Measurements from ENCODE around the gene AHRR.

DNA sequence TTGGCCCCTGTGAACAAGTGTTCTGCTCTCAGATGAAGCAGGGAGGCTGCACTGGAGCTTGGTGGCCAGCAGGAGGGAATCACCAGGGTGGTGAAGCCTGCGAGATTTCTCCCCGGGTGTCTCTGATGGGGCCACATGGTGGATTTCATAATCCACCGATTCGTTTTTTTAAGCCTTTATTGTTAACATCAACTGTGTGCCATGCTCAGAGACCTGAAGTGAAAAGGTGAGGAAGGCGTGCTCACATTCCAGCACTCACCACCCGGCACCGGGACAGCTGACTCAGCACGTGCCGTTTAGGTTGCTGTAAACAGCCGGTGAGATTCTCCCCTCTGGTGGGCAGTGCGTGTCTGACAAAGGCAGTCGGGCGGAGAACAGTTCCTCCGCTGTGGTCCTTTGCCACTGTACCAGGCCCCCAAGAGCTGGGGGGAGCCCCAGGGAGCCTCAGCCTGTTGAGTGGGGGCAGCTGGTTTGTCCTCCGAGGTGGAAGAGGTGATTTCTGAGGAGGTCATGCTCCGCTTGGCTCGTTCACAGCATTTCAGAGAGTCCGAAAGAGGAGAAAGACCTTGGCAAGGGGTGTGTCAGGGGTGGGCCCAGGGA lies 12.7 kb upstream of the AHRR start:
- TF ChIP-seq, protein P1, sequence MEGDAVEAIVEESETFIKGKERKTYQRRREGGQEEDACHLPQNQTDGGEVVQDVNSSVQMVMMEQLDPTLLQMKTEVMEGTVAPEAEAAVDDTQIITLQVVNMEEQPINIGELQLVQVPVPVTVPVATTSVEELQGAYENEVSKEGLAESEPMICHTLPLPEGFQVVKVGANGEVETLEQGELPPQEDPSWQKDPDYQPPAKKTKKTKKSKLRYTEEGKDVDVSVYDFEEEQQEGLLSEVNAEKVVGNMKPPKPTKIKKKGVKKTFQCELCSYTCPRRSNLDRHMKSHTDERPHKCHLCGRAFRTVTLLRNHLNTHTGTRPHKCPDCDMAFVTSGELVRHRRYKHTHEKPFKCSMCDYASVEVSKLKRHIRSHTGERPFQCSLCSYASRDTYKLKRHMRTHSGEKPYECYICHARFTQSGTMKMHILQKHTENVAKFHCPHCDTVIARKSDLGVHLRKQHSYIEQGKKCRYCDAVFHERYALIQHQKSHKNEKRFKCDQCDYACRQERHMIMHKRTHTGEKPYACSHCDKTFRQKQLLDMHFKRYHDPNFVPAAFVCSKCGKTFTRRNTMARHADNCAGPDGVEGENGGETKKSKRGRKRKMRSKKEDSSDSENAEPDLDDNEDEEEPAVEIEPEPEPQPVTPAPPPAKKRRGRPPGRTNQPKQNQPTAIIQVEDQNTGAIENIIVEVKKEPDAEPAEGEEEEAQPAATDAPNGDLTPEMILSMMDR (conservative IDR thresholded peaks at IDR 0.05; ENCODE audit: low read length) = no peak
- no peak for TF ChIP-seq EZH2phosphoT487 (IDR thresholded peaks at IDR 0.05; ENCODE audit: borderline replicate concordance, low read depth, low read length)

Data from OCI-LY7 (cell line).